GM18868 (cell line): Measurements from ENCODE around the gene E2F1.
"Not testable (repeated sequence)": the region's sequence is repeated elsewhere in the genome, so short reads cannot be mapped to it uniquely, and the experiment has no call there.

Source experiments
- ATAC-seq: cut with Tn5 transposase; IDR thresholded peaks from one replicate; pipeline ENCODE4 v1.9.1; 2021; ENCODE audit warnings: mild to moderate bottlenecking, moderate library complexity; ENCODE audit not compliant: unreplicated experiment

E2F1 gene

DNA sequence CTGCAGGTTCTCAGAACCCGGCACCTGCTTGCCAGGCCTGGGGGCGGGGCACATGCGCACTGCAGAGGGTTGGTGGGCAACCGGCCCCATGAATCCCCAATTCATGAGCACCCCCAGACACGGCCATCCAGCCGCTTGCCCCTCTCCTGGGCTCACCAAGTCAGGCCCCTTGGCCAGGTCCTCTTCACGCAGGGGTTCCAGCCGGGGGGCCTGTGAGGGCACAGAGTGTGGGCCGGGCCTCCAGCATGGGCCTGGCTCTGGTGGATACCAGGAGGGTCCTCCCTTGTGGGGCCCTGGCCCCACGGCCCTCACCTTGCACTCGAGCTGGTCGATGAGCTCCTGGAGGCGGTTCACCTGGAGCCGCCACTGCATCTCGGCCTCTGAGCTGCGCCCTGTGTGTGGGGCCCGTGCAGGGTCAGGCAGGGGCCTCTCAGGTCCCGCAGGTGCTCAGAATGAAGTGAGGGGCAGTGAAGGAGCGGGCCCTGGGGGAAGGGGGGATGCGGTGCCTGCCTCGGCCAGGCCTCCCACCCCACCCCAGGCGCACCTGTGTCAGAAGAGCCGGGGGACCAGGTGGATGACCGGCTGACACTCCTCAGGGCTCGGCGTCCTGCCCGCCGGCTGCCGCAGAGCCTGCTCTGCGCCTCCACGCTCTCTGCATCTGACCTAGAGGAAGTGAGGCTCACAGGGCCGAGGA lies 26.7 kb downstream of the E2F1 start:
- no peak for ATAC-seq

DNA sequence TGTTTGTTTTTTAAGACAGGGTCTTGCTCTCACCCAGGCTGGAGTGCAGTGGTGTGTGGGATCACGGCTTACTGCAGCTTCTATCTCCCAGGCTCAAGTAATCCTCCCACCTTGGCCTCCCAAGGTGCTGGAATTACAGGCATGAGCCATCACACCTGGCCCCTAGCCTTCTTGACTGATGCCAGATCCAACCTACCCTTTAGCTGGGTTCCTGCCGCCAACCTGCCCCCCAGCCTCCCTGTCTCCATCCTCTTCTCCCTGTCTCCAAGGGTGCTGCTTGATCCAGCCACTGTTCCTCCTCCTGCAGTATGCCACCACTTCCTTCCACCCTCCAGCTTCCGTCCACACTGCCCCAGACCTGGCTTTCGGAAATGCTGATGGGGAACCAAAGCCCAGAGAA lies 27.3 kb downstream of the E2F1 start:
- no peak for ATAC-seq

DNA sequence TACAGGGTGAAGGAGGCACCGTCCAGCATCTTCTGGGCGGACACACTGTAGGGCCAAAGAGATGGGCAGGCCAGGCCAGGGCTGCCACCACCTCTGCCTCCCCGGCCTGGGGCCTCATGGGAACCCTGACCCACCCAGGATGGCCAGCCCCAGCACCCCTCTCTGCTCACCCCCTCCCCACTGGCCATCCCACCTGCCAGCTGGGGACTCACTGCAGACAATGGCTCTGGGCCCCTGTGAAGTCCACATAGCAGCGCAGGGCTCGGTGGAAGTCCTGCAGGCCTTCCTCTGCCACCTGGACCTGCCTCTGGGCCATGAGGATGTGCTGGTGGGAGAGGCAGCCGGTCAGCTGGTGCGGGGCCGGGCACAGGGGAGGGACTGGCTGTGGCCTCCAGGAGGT lies 27.7 kb downstream of the E2F1 start:
- ATAC-seq = no peak

DNA sequence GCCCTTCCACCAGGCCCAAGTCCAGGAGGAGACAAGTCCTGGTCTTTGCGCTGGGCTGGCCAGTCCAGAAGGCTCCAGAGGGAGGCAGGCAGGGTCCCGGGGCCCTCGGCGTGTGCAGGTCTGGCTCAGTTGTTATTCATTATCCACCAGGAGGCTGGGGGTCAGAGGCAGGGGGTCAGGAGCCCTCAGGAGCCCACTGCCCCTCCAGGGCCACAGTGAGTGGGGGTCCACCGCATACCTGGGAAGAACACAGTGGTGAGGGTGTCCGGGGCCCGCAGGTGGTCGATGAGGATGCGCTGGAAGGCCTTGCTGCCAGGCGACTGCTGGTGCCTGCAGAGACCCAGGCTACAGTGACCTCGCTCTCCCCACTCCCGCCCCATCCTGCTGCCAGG lies 28.5 kb downstream of the E2F1 start:
- no peak for ATAC-seq

DNA sequence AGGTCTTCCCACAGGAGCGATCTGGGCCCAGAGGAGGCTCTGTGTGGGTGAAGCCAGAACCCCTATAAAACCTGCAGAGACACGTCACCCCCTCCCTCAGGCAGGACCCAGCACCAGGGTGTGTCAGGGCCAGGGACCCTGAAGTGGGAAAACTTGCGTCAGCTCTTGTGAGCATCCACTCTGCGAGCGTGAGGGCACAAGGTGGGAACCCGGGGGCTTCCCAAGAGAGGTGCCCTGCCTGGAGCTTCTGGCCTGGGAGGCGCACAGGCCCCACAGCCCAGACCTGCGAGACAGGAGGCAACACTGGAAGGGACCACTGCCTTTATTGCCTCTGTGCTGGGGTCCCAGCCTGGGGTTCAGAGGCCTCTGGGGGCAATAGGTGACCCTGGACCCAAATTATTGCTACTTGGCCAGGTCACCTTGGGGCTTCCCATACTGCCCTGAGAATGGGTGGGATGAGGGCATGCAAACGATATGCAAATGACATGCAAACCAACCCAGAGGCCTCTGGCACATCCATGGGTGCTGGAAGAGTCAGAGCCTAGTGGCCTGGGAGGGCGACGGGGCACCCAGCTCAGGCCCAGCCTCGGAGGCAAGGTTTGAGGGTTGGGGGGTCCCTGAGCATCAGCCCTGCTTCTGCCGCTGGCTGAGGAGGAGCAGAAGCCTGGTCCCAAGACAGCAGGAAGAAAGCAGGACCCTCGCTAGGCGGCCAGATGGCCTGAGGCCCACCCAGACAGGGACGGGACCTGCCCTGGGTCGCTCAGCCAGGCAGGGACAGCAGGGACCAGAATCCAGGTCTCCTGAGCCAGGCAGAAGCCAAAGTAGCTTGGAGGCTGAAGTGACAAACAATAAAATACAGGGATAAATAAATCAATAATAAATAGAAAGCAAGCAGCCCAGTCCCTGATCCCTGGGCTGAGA lies 29.1 kb downstream of the E2F1 start:
- ATAC-seq = no peak

DNA sequence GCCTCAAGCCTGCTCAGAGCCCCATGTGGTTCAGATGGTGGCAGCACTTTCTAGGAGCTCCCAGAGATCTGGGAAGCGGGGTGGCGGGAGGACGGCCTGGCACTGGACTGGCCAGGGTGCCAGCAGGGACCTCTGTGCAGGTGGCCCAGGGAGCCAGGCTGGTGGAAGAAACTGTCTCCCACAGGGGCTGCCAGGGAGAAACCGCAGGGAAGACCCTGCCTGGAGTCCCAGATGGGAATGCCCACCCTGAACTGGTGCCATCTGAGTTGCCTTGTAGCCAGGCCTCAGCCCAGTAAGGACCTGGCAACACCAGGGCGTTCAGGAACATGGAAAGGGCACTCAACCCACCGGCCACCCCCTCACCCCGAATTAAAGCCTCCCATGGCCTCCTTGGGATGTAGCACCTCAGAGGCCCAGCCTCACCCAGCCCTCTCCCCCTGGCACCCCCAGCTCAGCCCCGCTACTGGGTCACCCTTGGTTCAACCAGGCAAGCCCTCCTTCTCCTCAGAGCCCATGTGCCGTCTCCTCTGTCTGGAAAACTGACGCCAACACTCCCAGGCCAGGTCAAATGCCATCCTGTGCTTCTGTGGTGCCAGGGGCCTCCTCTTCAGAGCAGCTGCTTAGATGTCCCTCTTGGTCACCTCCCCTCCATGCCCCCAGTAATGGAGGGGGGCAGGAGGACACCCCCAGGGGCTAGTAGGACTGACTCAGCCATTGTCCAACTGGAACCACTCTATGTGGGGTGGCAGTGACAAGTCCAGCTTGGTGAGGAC lies 30.0 kb downstream of the E2F1 start:
- ATAC-seq = no peak

DNA sequence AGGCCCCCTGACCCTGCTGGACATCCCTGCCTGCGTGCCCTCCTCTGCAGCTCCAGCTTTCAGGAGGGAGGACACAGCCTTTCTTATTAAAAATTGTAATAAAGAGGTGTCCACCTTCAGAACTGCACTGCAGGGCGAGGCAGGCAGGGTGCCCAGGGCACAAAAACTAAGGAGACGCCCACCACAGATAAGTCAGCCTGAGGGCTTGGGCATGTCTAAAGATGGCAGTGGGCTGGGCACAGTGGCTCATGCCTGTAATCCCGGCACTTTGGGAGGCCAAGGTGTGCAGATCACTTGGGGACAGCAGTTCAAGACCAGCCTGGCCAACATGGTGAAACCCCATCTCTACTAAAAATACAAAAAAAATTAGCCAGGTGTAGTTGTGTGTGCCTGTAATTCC lies 31.0 kb downstream of the E2F1 start:
- ATAC-seq = no peak

DNA sequence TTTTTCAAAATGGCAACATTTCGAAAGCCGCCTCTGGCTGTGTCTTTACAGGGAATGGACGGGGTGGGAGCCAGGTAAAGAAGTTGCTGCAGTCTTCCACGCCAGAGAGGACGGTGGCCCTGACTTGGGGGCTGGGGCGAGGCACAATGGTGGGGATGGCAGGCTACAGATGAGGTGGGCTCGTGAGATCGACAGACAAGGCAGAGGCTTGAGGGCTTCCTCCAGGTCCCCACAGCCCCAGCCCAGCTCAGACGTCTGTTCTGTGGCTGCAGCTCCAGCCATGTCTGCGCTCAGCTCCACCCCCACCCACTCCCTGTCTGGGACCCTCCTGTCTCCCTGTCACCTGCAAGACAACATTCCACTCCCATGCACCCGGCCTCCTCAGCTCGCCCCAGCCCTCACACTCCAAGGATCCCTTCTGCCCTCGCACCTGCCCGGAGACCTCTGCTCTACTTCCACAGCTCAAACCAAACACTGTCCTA lies 31.5 kb downstream of the E2F1 start:
- ATAC-seq = no peak

DNA sequence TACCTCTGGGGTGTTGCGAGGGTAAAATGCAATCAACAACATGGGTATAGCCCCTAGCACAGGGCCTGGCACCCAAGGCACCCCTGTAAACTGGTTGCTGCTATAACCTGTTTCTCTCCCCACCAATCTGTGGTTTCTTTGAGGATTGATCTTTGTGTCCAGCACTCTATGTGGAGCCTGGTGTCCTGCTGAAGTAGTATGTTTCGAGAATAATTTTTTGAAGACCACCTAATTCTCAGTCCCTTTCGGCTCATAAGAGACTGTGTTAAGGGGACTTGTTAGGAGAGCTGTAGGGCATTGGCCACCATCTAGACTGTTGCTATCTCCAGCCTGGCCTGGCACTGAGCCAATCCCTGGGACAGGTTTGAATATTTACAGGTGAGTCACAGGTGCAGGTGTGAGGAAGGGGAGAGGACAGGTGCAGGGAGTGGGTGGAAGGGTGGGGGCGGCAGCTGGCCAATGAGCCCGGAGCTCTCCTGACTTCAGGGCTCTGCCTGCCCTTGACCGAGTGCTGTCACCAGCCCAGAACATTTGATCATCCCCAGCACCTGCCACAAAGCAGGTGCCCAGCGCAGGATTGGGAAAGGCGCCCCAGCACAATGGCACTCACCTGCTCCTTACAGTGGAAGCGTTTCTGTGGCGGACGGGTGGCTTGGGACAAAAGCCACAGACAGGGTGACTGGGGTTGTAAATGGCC lies 32.1 kb downstream of the E2F1 start:
- ATAC-seq = no peak

DNA sequence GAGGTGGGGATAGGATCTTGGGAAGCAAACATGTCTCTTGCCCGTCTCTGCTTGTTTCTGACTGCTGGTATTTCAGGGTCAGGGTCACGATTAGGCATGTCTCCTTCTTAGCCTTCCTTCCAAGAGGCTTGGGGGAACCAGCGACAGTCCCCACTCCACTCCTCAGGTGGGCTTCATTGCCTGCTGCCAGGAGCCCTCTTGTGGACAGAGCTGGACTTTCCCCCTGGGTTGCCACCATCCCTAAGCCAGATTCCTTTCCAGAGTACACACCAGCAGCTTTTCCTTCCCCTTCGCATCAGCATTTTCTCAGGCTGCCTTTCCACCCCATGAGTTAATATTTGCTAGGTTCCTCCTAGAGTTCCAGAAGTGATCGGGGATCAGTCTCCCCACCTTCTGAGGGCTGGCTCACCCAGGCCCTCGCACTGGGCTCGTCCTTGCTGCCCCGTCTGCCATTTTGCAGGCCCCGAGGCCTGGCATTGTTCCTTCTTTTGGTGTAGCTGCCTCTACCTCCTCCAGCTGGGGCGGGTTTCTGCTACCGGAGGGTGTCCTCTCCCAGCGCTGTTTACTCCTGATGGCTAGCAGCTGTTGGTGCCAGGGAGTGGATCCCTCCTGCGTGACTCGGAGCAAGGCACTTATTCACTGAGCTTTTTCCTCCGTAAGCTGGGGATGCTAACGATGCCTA lies 32.8 kb downstream of the E2F1 start:
- ATAC-seq = no peak

DNA sequence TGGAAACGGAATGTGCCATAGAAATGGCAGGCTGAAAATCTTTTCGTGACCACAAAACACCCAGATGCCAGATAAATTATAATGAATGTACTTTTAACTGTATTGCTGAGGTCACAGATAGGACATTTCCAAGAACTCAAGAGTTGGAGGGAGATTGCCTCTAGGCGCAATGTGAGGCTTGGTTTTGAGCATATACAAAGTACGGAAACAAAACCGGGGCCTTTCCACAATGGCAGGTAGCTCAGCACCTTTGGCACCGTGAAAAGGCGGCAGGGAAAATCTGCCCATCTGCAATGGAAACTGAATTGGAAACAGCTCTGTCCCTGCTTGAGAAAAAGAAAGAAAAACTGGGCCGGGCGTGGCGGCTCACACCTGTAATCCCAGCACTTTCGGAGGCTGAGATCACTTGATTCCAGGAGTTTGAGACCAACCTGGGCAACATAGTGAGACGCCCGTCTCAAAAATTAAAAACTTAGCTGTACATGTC lies 34.6 kb downstream of the E2F1 start:
- no peak for ATAC-seq

DNA sequence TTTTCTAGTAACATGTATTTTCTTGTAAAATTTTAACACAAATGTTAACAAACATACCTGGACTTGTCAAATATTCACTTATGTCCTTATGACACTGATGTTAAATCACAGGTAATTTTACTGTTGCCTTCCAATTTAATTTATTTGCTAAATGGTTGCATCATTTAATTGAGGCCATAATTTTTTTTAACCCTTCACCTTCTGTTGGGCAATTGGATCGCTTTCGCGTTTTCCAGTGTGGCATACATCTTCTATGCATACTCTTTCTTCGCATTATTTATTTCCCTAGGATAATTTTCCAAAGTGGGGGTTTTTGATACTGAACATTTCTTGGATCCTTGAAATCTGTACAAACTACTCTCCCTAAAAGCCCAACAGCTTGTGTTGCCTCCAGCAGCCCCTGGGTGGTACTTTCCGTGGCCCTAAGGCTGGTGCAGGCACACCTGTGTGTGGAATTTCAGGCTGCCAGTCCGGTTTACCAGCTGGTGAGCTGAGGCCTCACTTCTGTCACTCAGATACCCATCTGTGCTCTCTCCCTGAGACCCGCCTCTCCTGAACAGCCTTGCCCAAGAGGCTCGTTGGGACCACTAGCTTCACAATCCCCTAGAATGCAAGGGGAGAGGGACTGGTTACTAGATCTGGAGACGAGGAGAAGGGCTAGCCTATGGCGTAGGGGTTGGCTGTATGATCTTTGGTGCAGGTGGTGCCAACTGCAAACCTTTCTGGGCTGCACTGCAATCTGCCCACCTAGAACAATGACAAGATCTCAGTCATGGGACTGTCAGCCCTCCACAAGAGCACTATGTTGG lies 35.2 kb downstream of the E2F1 start:
- ATAC-seq = no peak

DNA sequence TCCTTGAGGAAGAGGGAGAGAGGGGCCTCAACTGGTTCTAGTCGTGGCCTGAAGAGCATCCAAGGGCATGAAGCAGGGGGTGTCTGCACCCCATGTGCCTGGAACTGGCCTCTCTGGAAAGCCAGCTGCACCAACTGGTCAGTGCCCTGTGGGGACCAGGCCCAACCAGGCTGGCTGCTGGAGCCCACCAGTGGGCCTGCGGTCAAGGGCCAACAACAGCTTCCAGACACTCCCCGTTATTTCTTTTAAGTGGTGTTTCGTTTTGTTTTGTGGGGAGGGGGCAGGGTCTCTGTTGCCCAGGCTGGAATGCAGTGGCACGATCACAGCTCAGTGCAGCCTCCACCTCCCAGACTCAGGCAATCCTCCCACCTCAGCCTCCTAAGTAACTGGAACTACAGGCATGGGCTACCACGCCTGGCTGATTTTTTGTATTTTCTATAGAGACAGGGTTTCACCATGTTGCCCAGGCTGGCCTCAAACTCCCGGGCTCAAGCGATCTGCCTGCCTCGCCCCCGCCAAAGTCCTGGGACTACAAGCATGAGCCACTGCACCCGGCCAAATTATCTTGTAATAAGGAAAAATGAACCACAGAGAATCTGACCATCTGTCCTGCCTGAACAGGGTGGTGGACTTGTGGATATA lies 36.0 kb downstream of the E2F1 start:
- no peak for ATAC-seq

DNA sequence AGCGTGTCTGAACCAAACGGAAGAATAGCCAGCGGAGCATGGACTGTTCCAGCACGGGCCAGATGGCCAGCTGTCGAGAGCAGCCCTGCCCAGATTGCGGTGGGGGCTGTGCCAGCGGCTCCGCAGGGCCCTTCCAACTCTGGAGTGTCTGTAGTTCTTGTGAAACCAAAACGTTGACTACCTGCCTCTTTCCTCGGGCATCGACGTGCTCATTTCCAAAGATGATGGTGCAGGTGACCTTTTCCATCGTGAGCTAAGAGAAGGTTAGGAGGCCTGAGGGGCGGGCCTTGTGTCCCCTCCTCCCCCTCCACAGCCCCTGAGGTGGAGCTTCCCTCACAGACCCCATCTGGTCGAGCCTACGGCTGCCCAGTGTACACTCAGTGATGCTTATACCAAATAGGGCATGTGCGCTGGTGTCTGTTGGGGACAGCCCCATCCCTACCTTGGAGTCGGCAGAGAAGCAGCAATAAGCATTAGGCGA lies 36.9 kb downstream of the E2F1 start:
- no peak for ATAC-seq

DNA sequence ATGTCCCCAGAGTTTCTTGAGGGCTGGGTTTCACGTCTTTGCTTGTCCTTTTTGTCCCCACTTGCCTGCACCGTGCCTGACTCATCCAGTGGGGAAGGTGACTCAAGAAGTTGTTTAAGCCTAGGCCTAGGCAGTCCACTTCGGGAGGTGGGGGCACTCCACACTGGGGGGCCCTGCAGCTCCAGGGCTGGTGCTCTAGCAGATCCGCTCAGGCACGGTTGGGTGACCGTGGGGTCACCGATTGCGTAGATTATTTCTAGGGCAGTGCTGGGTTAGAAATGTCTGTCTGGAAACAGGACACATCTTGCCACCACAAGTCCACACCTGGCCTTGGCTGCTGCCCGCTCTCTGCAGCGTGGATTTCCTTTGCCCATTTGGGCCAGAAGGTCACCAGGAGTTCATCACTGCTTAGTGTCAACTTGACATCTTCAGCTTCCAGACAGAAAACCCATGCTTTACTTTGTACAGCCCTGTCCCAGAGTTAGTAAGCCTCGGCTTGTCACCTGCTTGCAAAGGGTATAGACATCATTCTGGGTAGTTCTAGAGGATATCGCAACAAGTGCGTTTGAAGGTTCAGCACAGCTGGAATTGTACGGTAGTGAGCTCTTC lies 37.7 kb downstream of the E2F1 start:
- no peak for ATAC-seq

DNA sequence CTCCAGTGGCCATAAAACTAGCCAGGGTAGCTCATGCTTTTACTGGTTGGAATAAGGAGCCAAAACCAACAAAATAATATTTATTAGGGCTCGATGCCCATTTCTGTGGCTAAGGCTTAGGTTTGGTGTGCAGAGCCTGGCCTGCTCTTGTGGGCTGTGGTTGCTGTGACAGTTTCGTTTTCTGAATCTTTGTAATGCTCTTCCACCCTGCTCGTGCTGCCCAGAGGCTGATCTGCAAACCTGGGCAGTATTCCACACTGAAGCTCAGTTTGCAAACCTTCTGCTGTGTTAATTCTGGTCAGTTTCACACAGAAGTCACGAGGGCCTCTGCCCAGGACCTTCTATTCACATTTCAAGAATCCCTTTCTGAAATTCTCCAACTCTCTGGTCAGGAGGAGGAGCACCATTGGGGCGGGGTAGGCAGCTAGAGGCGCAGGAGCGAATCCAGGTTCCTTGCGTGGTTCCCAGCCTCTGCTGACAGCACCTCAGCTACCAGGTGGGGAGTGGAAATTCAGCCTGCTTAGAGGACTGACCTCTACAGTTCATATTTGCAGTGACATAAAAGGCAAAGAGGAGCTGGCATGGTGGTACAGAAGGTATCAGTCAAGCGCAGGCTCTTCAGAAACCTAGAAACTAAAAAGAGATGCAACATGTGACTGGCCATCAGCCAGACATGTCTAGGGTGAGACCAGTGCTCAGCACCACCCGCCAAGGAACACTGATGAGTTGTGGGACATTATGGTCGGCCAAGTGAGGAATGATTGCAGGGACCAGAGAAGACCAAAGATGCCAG lies 38.4 kb downstream of the E2F1 start:
- ATAC-seq = peak; percentile 57

DNA sequence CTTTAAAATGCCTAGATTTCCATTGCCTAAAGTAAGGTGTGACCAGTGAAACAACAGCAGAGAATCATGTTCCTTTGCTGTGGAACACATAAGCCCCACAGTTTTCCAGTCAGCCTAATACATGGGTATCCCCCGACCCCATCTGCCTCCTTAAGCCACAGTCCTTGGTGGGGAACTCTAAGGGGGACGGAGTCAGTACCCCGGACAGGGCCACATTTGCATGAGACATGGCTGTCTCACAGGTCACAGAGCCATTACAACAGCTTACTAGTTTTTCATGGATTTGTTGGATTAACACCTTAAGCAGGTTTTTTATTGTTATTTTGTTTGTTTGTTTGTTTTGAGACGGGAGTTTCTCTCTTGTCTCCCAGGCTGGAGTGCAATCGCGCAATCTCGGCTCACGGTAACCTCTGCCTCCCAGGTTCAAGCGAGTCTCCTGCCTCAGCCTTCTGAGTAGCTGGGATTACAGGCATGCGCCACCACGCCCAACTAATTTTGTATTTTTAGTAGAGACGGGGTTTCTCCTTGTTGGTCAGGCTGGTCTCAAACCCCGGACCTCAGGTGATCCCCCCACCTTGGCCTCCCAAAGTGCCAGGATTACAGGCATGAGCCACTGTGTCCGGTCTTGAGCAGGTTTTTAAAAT lies 39.1 kb downstream of the E2F1 start:
- not testable (repeated sequence) for ATAC-seq
